Suprapubic skin (tissue), 3 donors: Measurements from ENCODE around the gene SUPT20HL2.

Experiments used
- POLR2AphosphoS5 ChIP-seq, 3 donors: sonication (generic); formaldehyde crosslinking; IDR thresholded peaks; one replicate each; pipeline ENCODE4 v1.6.1; 2017; ENCODE audit warnings: antibody characterized with exemption in 3 of 3
- TF ChIP-seq, protein P1 (sequence below), 2 donors: fragments of 200-600 bp in 1 of 2; fragments of 450-650 bp in 1 of 2; sonication (generic) in 1 of 2; IDR thresholded peaks; one replicate each; pipeline ENCODE4 v1.5.1; 2016 to 2019; ENCODE audit warnings: antibody characterized with exemption in 2 of 2, mild to moderate bottlenecking in 1 of 2, moderate library complexity in 1 of 2

DNA sequence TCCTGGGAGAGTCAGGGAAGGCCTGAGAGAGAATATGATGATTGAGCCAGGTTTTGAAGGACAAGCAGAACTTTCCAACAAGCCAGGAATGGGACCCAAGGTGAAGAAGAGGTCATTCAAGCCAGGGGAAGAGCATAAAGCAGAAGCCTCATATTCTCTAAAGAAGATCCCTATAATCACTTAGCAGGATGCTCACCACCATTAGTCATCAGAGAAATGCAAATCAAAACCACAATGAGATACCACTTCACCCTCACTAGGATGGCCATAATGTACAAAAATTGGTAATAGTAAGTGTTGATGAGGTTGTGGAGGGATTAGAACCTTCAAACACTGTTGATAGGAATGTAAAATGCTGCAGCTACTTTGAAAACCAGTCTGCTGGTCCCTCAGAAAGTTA, 26.0 kb upstream of the SUPT20HL2 start:
- TF ChIP-seq, protein P1, sequence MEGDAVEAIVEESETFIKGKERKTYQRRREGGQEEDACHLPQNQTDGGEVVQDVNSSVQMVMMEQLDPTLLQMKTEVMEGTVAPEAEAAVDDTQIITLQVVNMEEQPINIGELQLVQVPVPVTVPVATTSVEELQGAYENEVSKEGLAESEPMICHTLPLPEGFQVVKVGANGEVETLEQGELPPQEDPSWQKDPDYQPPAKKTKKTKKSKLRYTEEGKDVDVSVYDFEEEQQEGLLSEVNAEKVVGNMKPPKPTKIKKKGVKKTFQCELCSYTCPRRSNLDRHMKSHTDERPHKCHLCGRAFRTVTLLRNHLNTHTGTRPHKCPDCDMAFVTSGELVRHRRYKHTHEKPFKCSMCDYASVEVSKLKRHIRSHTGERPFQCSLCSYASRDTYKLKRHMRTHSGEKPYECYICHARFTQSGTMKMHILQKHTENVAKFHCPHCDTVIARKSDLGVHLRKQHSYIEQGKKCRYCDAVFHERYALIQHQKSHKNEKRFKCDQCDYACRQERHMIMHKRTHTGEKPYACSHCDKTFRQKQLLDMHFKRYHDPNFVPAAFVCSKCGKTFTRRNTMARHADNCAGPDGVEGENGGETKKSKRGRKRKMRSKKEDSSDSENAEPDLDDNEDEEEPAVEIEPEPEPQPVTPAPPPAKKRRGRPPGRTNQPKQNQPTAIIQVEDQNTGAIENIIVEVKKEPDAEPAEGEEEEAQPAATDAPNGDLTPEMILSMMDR (IDR thresholded peaks at IDR 0.05), result no peak
- TF ChIP-seq POLR2AphosphoS5 (IDR thresholded peaks at IDR 0.05), result no peak
